ENCODE data around the gene MCTP2. TPM values are rescaled to one million over a fixed set of nuclear protein-coding genes. Genes with fewer than 3 reads are reported as not detected.

Gene MCTP2
- total and polyA plus RNA-seq, 2 donors (not counting 1 experiment from before 2014, with no cell fraction given): 38.3 to 64.8 TPM

DNA sequence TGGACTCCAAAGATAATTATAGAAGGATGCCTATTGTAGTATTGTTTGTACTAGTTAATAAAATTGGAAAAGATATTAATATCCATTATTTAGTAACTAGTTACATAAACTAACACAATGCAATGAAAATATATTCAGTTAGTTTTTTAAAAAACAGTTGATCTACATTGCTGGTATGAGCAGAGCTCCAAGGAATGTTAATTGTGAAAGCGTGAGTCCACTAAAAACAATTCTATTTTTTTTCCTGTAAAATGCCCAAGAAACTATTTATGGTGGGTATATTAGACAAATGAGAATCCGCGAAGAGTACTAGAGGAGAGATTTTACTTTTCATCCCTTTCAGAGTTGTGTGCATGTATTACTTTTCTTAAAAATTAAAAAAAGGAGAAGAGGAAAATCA, 104.3 kb downstream of the MCTP2 start:
- ATAC-seq (ENCODE audit: low read depth) (no peak), DNase-seq (no peak)
- Histone ChIP-seq H3K36me3 (replicated peaks in 1 of 2; ENCODE audit: control extremely low read depth in 1 of 2, control insufficient read depth in 1 of 2, extremely low read depth in 1 of 2, insufficient read depth in 2 of 2, low read length in 1 of 2) (peaks cover 11 to 26% of the 10 kb centered on the region in 2 experiments), H3K4me2 (replicated peaks; ENCODE audit: low read depth, low read length, poor library complexity, severe bottlenecking) (no peak overlapping the region), H3K4me3 (ENCODE audit: control extremely low read depth in 1 of 5, extremely low read depth in 1 of 5, insufficient read depth in 1 of 5, low read depth in 2 of 5, low read length in 4 of 5) (no peak overlapping the region), H3K9ac (ENCODE audit: low read length) (no peak overlapping the region), H3K4me1 (ENCODE audit: control insufficient read depth in 2 of 2, insufficient read depth in 2 of 2, low read length in 2 of 2) (no peaks in the 10 kb centered on the region), H2AFZ (ENCODE audit: insufficient read depth, low read depth, low read length, poor library complexity, severe bottlenecking) (no peak overlapping the region), H3K27me3 (replicated peaks in 1 of 4; ENCODE audit: control extremely low read depth in 1 of 4, control insufficient read depth in 3 of 4, insufficient read depth in 4 of 4, low read length in 3 of 4) (no peaks in the 10 kb centered on the region), H3K9me3 (ENCODE audit: control extremely low read depth in 1 of 3, control insufficient read depth in 2 of 3, insufficient read depth in 1 of 3, low read length in 2 of 3) (no peaks in the 10 kb centered on the region), H3K27ac (ENCODE audit: low read length in 2 of 2) (no peak overlapping the region), H3K79me2 (ENCODE audit: control insufficient read depth, insufficient read depth, low read length) (peaks cover 20% of the 10 kb centered on the region), H4K20me1 (ENCODE audit: control insufficient read depth, insufficient read depth, low read length, poor library complexity, severe bottlenecking) (peaks cover 6% of the 10 kb centered on the region)
- H3K27me3 Mint-ChIP-seq: no peaks in the 10 kb centered on the region
- TF ChIP-seq CTCF (IDR thresholded peaks at IDR 0.05) (no peak), EZH2 (IDR thresholded peaks at IDR 0.05; ENCODE audit: borderline replicate concordance, insufficient read depth, low read depth, low read length, poor library complexity, severe bottlenecking) (no peak)
- no peak overlapping the region for H3K4me3 Mint-ChIP-seq
- ChIA-PET POLR2A (no interaction called here), CTCF (interaction anchor here (1.2 kb wide), 1 partner anchor 170 kb away, joined by 3 read pairs; no protein-coding TSS in a partner anchor)
- H3K27ac Mint-ChIP-seq: no peak overlapping the region
- no peaks in the 10 kb centered on the region for H3K9me3 Mint-ChIP-seq (ENCODE audit: insufficient read depth)
- no CpG with 5 or more reads among the region's 3 CpGs for WGBS (ENCODE audit: insufficient coverage)
- no peaks in the 10 kb centered on the region for H3K4me1 Mint-ChIP-seq
- intact Hi-C loops (cut with micrococcal nuclease): no loop called here

- intact Hi-C loops (cut with micrococcal nuclease): no loop called here
- H3K4me3 Mint-ChIP-seq: no peak overlapping the region
- ATAC-seq (ENCODE audit: low read depth) (no peak), DNase-seq (no peak)
- no peaks in the 10 kb centered on the region for H3K27me3 Mint-ChIP-seq
- no peaks in the 10 kb centered on the region for H3K9me3 Mint-ChIP-seq (ENCODE audit: insufficient read depth)
- Histone ChIP-seq H3K4me3 (ENCODE audit: control extremely low read depth in 1 of 5, extremely low read depth in 1 of 5, insufficient read depth in 1 of 5, low read depth in 2 of 5, low read length in 4 of 5) (no peak overlapping the region), H3K9me3 (ENCODE audit: control extremely low read depth in 1 of 3, control insufficient read depth in 2 of 3, insufficient read depth in 1 of 3, low read length in 2 of 3) (no peaks in the 10 kb centered on the region), H3K79me2 (ENCODE audit: control insufficient read depth, insufficient read depth, low read length) (peaks cover 7% of the 10 kb centered on the region), H3K4me1 (ENCODE audit: control insufficient read depth in 2 of 2, insufficient read depth in 2 of 2, low read length in 2 of 2) (no peaks in the 10 kb centered on the region), H4K20me1 (ENCODE audit: control insufficient read depth, insufficient read depth, low read length, poor library complexity, severe bottlenecking) (no peaks in the 10 kb centered on the region), H3K36me3 (replicated peaks in 1 of 2; ENCODE audit: control extremely low read depth in 1 of 2, control insufficient read depth in 1 of 2, extremely low read depth in 1 of 2, insufficient read depth in 2 of 2, low read length in 1 of 2) (peaks cover 12 to 32% of the 10 kb centered on the region in 2 experiments), H3K4me2 (replicated peaks; ENCODE audit: low read depth, low read length, poor library complexity, severe bottlenecking) (no peak overlapping the region), H3K9ac (ENCODE audit: low read length) (no peak overlapping the region), H3K27ac (ENCODE audit: low read length in 2 of 2) (no peak overlapping the region), H3K27me3 (replicated peaks in 1 of 4; ENCODE audit: control extremely low read depth in 1 of 4, control insufficient read depth in 3 of 4, insufficient read depth in 4 of 4, low read length in 3 of 4) (no peaks in the 10 kb centered on the region), H2AFZ (ENCODE audit: insufficient read depth, low read depth, low read length, poor library complexity, severe bottlenecking) (no peak overlapping the region)
- WGBS (ENCODE audit: insufficient coverage): 100% methylated on average over 7 of the region's 13 CpGs
- no peaks in the 10 kb centered on the region for H3K4me1 Mint-ChIP-seq
- CTCF ChIA-PET: no interaction called here
- no peak overlapping the region for H3K27ac Mint-ChIP-seq
- POLR2A ChIA-PET: no interaction called here
- no peak for TF ChIP-seq CTCF (IDR thresholded peaks at IDR 0.05)
- TF ChIP-seq EZH2 (IDR thresholded peaks at IDR 0.05; ENCODE audit: borderline replicate concordance, insufficient read depth, low read depth, low read length, poor library complexity, severe bottlenecking): no peak
Observed at GRCh38 chr15:94336817-94337467, 105.6 kb downstream of the MCTP2 start.
